Colonic mucosa (tissue), 4 donors: Measurements from ENCODE around the gene PDS5B. TPM values are rescaled to one million over a fixed set of nuclear protein-coding genes. Genes with fewer than 3 reads are reported as not detected.

Experiments
- DNase-seq: peaks from one replicate; pipeline ENCODE4 v3.0.0-alpha.2; 2020
- H3K27ac ChIP-seq: fragments of 200-600 bp; one replicate; pipeline ENCODE4 v1.8.0; 2021
- H3K27me3 ChIP-seq: fragments of 200-600 bp; one replicate; pipeline ENCODE4 v1.8.0; 2021
- H3K36me3 ChIP-seq: fragments of 200-600 bp; one replicate; pipeline ENCODE4 v1.8.0; 2021
- H3K4me1 ChIP-seq: fragments of 200-600 bp; one replicate; pipeline ENCODE4 v1.8.0; 2021; ENCODE audit warnings: mild to moderate bottlenecking
- H3K4me3 ChIP-seq: fragments of 200-600 bp; one replicate; pipeline ENCODE4 v1.8.0; 2021
- H3K9ac ChIP-seq, 2 donors: one replicate each; pipeline ENCODE4 v1.7.0; 2013; ENCODE audit warnings: control low read depth in 2 of 2, low read depth in 2 of 2, low read length in 2 of 2
- H3K9me3 ChIP-seq: fragments of 200-600 bp; one replicate; pipeline ENCODE4 v1.8.0; 2021
- CTCF ChIP-seq: fragments of 200-600 bp; IDR thresholded peaks from one replicate; pipeline ENCODE4 v1.8.0; 2022; ENCODE audit warnings: antibody characterized with exemption, mild to moderate bottlenecking
- intact Hi-C: fragments of 100-400 bp; cut with DNase I; formaldehyde crosslinking; loops from one replicate; pipeline ENCODE4 v1.14.1; 2022
- total RNA-seq, 2 donors: library from RNA; stranded (reverse); fragmentation: NEBNext Ultra II Directional in 1 of 2; extraction: Animal tissue kit (Norgen Biotek cat#: 25700) in 1 of 2; gene quantifications; one replicate each; pipeline ENCODE4 v1.2.1, GENCODE V29; 2021
- donor health status: healthy.
- donor health status: DM: no; HTN: no; CAD: no.
- donor health status: DM: no; HTN: no; CAD: no.

Gene PDS5B
- total RNA-seq, 2 donors from 2014 or later: 34.0 to 37.0 TPM

GRCh38 chr13:32647926-32648325 is 61.7 kb downstream of the PDS5B start:
- no peak overlapping the region for H3K27ac ChIP-seq
- no peak for TF ChIP-seq CTCF
- no peak overlapping the region for H3K9ac ChIP-seq
- no peak overlapping the region for H3K4me3 ChIP-seq
- no peaks in the 10 kb centered on the region for H3K9me3 ChIP-seq
- H3K27me3 ChIP-seq: no peaks in the 10 kb centered on the region
- intact Hi-C loops: no loop called here
- no peaks in the 10 kb centered on the region for H3K4me1 ChIP-seq
- no peaks in the 10 kb centered on the region for H3K36me3 ChIP-seq
- no peak for DNase-seq

GRCh38 chr13:32650705-32651311 is 64.6 kb downstream of the PDS5B start:
- Histone ChIP-seq H3K4me1 (no peaks in the 10 kb centered on the region), H3K27me3 (no peaks in the 10 kb centered on the region), H3K27ac (no peak overlapping the region), H3K9me3 (no peaks in the 10 kb centered on the region), H3K9ac (no peak overlapping the region), H3K36me3 (no peaks in the 10 kb centered on the region), H3K4me3 (no peak overlapping the region)
- intact Hi-C loops: loop anchor here (5.0 kb wide), 1 partner anchor 64 kb away; the partner anchor contains the start of gene PDS5B
- TF ChIP-seq CTCF: peak; percentile 77
- peak; percentile 62 for DNase-seq

GRCh38 chr13:32657309-32657708 is 71.1 kb downstream of the PDS5B start:
- intact Hi-C loops: no loop called here
- H3K4me1 ChIP-seq: no peaks in the 10 kb centered on the region
- H3K27me3 ChIP-seq: no peaks in the 10 kb centered on the region
- no peaks in the 10 kb centered on the region for H3K9me3 ChIP-seq
- H3K36me3 ChIP-seq: no peaks in the 10 kb centered on the region
- no peak overlapping the region for H3K27ac ChIP-seq
- no peak for TF ChIP-seq CTCF
- H3K9ac ChIP-seq: no peak overlapping the region
- no peak overlapping the region for H3K4me3 ChIP-seq
- DNase-seq: no peak

GRCh38 chr13:32659736-32660135 is 73.5 kb downstream of the PDS5B start:
- Histone ChIP-seq H3K27me3 (no peaks in the 10 kb centered on the region), H3K4me1 (no peaks in the 10 kb centered on the region), H3K4me3 (no peak overlapping the region), H3K36me3 (no peaks in the 10 kb centered on the region), H3K27ac (no peak overlapping the region), H3K9ac (no peak overlapping the region), H3K9me3 (no peaks in the 10 kb centered on the region)
- no peak for TF ChIP-seq CTCF
- intact Hi-C loops: no loop called here
- no peak for DNase-seq

GRCh38 chr13:32660227-32660626 is 74.0 kb downstream of the PDS5B start:
- H3K9me3 ChIP-seq: no peaks in the 10 kb centered on the region

More at GRCh38 chr13:32660227-32660626, 74.0 kb downstream of the PDS5B start:
- Histone ChIP-seq H3K27ac (no peak overlapping the region), H3K9ac (no peak overlapping the region), H3K27me3 (no peaks in the 10 kb centered on the region), H3K4me3 (no peak overlapping the region), H3K4me1 (no peaks in the 10 kb centered on the region), H3K36me3 (no peaks in the 10 kb centered on the region)
- intact Hi-C loops: no loop called here
- no peak for DNase-seq
- no peak for TF ChIP-seq CTCF
